GM18870 (cell line): Measurements from ENCODE around the gene SSC5D.

Experiments used
- ATAC-seq: cut with Tn5 transposase; IDR thresholded peaks from one replicate; pipeline ENCODE4 v1.9.1; 2021; ENCODE audit warnings: moderate library complexity; ENCODE audit not compliant: unreplicated experiment

Gene SSC5D

GRCh38 chr19:55472463-55472862 lies 15.8 kb upstream of the SSC5D start:
- no peak for ATAC-seq

DNA sequence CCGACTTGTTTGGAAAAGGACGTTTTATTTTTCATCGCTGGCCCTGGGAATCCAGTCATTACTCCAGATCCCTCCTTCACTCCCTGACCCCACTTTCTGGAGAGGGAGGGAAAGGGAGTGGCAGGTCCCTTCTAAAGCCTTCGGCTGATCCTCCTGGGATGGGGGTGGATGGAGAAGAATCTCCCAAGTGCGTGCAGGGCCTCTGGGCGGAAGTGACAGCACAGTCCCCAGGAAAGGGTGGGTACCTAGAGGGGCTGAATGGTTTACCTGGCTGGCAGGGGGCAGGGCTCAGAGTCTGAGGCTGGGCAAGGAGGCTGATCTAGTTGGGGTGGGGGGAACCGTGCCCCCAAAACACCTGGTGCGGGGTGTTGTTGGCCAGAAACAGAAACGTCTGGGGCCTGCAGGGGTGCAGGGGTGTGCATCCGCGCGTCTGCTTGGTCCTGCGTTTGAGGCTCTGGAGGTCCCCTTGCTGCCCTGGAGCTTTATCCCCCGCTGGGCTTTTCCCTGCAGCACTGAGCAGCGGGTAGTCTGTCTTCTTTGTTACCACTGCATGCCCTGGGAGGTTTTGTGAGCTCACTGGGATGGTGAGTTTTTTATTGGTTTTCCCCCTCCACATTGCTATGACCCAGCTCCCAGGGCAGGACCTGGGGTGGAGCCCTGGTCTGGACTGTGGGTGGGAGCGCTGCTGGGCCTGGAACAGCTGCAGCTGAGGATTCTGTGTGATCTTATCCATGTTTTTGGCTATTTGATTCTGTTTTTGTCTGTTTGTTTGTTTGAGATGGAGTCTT lies 14.8 kb upstream of the SSC5D start:
- no peak for ATAC-seq

DNA sequence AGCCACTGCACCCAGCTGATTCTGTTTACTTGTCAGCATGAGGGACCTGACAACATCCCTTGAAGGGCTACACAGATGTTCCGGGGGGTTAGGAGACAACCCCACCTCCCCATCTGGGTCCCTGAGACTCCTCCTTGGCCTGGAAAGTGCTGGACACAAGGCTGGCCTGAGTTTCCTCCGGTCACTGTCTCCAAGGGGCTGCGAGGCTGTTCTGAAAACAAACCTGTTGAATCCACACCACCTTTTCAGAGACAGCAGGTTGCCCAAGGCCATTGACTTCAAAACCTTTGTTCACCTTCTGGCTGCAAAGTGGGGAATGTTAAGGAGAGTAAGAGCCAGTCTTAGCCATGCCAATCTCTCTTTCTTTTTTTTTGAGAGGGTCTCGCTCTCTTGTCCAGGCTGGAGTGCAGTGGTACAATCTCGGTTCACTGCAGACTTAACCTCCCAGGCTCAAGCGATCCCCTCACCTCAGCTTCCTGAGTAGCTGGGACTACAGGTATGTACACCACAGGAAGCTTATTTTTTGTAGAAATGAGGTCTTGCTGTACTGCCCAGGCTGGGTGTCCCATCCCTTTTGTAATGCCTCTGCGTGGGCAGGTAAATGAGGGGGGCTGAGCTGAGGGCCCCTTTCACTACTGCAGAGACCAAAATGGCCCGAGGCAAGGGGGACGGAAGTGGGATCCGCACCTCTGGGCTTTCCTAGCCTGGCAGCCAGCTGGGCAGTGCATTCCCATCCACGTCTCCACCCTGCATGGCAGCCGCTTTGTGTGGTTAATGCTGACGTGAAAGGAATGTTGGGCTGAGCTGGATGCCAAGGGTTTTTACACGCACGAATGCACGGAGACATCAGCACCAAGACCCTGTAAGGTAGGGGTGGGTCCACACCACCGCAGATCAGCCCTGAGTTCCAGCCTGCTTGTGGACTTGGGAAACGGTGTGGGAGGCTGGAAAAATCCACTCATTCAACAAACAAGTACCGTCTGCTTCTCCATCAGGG lies 13.7 kb upstream of the SSC5D start:
- no peak for ATAC-seq

DNA sequence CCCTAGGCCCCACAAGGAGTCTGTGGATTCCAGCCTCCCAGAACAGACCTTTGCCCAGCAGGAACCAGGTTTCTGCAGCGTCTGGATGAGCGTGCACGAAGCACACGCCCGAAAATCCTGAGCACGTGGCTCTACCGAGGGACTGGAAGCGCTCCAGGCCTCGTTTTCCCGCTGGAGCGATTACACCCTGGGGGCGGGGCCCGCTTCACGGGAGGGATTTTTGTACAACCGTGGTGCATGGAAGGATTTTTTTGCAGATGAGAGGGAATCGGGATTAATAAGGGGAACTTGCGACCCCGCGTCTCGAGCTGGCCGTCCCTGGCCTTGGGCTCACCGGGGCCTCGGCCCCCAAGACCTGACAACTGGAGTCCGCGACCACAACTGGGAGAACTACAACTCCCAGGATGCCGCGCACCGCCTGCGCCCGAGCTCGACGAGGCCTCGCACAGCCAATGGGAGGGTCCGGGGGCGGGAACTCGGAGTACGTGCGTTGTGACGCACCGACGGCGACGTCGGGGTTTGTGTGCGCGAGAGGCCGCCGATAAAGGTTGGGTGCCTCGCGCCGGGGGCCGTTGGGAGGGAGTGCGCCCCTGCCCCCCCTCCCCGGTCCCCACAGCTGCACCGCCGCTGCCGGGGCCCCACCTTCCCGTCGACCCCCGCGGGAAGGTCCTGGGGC lies 12.0 kb upstream of the SSC5D start, which contains the start of gene ZNF628:
TSS of gene ZNF628 (plus strand) at position 518 of the 676 bp plus-strand sequence. CDS start 3,294 bp downstream, outside the sequence.
- peak; percentile 77 for ATAC-seq

DNA sequence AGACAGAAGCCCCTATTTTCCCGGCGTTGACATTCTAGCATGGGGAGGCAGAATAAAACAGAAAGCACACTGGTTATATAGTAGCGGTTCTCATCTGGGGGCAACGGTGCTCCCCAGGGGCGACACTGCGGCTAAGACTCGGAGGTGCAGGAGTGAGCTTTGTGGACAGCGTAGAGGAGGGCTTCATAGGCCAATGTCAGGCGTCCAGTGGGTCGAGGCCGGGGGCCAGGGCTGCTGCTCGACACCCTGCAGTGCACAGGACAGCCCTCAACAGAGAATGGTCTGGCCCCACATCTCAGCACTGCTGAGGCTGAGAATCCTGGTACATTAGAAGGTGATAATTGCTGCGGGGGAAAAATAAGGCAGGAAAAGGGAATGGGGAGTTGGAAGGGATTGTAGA lies 10.3 kb upstream of the SSC5D start:
- no peak for ATAC-seq

DNA sequence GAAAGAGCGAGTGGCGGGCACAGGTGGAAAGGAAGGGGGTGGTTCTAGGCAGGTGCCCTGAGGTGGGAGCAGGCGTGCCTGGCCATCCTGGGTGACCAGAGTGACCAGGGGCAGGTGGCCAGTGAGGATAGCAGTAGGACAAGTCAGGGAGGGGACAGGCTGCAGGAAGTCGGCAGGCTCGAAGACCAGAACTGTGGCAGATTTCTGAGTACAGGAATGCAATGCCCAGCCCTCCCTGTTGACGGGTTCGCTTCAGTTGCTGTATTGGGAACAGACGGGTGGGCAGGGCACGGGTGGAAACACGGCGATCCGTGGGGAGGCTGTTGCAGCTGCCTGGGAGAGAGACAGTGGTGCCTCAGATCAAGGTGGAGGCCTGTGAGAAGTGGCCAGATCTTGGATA lies 9.9 kb upstream of the SSC5D start:
- no peak for ATAC-seq

DNA sequence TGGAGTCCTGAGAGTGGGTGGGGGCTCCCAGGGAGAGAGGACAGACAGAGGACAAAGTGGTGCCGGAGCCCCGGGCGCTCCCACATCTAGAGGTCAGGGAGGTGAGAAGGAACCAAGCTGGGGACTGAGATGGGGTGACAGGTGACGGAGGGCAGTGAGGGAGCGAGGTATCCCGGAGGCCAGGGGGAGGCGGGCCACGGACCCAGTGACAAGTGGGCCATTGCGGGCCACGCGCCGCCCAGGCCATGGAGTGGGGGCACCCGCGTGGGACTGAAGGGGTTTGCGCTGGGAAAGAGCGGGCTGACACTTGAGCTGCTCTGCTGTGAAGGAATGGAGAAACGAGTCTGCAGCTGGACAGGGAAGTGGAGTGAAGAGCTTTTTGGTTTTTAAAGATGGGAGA lies 9.2 kb upstream of the SSC5D start:
- ATAC-seq: no peak

- ATAC-seq: no peak
These were observed 8.6 kb upstream of the SSC5D start for GRCh38 chr19:55479451-55480230.

DNA sequence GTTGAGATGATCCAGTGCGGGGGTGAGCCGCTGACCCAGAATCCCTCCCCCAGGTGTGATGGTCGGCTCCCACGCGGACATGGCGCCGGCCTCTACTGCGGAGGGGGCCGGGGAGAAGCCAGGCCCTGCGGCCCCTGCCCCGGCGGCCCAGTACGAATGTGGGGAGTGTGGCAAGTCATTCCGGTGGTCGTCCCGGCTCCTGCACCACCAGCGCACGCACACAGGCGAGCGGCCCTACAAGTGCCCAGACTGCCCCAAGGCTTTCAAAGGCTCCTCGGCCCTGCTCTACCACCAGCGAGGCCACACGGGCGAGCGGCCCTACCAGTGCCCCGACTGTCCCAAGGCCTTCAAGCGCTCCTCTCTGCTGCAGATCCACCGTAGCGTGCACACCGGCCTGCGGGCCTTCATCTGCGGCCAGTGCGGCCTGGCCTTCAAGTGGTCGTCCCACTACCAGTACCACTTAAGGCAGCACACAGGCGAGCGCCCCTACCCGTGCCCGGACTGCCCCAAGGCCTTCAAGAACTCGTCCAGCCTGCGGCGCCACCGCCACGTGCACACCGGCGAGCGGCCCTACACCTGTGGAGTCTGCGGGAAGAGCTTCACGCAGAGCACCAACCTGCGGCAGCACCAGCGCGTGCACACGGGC lies 7.0 kb upstream of the SSC5D start:
- no peak for ATAC-seq

- no peak for ATAC-seq
These were observed 6.5 kb upstream of the SSC5D start for GRCh38 chr19:55481794-55482155.

- ATAC-seq: no peak
These were observed 5.9 kb upstream of the SSC5D start for GRCh38 chr19:55482156-55482961.

DNA sequence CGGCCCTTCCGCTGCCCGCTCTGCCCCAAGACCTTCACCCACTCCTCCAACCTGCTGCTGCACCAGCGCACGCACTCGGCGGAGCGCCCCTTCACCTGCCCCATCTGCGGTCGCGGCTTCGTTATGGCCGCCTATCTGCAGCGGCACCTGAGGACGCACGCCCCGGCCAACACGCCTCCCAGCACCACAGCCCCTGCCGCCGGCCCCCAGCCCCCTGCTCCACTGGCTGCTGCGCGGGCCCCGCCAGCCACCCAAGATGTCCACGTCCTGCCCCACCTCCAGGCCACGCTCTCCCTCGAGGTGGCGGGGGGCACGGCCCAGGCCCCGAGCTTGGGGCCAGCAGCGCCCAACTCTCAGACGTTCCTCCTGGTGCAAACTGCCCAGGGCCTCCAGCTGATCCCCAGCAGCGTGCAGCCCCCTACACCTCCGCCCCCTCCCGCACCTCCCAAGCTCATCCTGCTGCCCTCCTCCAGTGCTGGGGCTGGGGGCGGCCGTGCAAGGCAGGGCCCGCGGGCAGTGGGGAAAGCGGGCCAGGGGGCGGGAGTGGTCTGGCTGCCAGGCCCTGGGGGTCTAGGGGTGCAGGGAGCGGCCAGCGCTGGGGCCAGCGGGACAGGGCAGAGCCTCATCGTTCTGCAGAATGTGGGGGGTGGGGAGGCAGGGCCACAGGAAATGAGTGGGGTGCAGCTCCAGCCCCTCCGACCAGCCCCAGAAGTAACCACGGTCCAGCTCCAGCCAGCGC lies 5.1 kb upstream of the SSC5D start:
- ATAC-seq: no peak

DNA sequence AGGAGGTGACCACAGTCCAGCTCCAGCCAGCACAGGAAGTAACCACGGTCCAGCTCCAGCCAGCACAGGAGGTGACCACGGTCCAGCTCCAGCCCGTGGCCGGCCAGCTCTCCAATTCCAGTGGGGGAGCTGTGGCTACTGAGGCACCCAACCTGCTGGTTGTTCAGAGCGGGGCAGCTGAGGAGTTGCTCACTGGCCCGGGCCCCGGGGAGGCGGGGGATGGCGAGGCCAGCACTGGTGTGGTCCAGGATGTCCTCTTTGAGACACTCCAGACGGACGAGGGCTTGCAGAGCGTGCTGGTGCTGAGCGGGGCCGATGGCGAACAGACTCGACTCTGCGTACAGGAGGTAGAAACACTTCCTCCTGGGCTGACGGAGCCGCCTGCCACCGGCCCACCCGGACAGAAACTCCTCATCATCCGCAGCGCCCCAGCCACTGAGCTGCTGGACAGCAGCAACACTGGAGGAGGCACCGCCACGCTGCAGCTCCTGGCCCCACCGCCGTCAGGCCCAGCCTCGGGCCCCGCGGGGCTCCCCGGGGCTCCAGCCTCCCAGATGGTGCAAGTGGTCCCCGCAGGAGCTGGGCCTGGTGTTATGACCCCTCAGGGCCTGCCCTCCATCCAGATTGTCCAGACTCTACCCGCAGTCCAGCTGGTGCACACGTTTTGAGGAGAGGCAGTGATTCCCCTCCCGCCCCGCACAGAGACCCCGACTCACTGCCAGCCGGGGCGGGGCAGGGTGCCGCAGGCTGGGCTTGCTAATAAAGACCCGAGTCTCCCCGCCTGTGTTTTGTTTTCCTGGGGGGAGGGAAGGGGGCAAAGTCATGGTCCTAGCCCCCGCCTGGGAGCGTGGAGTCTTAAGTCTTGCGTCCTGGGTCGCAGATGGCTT lies 4.3 kb upstream of the SSC5D start:
- no peak for ATAC-seq

- ATAC-seq: no peak
These were observed 3.4 kb upstream of the SSC5D start, which contains the start of gene NAT14 for GRCh38 chr19:55484593-55485438. NAT14 (plus strand) TSS chr19:55485188; CDS start chr19:55485709, 521 bp downstream.

GRCh38 chr19:55485439-55486011 lies 2.7 kb upstream of the SSC5D start:
- no peak for ATAC-seq
